ENCODE measurements around the gene CTBP1.
A peak's percentile ranks its signal among the peaks of the same experiment; 100 is the strongest.

Gene CTBP1

DNA sequence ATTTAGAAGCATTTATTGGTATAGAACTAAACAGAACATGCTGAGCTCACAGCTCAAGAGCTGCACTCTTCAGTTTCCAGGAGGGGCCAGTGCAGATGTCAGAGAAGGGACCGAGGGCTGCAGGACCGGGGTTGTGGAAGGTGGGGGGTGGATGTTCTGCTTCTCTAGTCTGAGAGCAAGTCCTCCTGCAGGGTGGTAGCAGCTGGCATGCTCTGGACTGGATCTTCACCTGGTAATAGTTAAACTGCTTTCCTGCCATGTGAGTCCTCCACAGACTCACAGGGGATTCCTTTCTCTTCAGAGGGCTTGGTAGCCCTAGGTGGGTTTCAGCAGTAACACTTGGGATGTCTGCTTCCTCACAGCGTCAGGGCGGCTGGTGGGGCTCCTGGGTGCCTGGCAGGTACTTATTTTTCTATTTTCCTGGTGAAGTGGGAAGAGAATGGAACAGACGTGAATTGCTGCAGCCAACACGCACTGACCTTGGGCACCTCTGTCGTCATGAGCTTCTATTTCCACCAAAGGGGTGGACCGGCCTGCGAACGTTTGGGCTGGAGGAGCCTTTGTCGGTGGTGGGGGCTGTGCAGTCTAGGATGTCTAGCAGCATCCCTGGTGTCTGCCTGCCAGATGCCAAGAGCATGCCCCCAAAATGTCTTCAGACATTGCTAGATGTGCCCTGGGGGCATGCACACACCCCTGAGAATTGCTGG, 43.2 kb upstream of the CTBP1 start:
- DNase-seq (ENCODE audit: low read depth in 1 of 2, low spot score in 1 of 2) = no peak
- TF ChIP-seq GABPA (IDR thresholded peaks at IDR 0.05; ENCODE audit: low read depth) (no peak), POLR2AphosphoS5 (IDR thresholded peaks at IDR 0.05; ENCODE audit: low read depth) (no peak), SPI1 (IDR thresholded peaks at IDR 0.05; ENCODE audit: borderline replicate concordance, low read depth) (no peak)
- Histone ChIP-seq H3K4me3 (replicated peaks; ENCODE audit: insufficient read depth, low read length) (peak overlapping the region; percentile 27), H3K27ac (replicated peaks) (peak overlapping the region; percentile 84), H3K27me3 (ENCODE audit: insufficient read depth, poor library complexity, severe bottlenecking) (no peaks in the 10 kb centered on the region)

DNA sequence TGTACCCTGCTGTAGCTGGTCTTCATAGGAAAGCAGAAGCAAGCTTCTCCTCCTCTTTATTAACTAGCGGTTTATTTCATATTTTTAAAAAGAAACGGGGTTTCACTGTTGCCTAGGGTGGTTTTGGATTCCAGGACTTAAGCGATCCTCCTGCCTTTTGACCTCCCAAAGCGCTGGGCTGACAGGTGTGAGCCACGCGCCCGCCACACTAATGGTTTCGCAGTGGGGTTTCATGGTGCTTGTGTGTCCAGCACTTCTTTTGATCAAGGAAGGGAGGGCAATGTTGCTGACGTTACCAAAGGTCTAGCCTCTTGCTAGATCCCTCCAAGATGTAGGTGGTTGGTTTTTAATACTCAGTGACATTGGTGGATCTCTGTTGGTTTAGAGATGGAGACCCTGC, 42.2 kb upstream of the CTBP1 start:
- Histone ChIP-seq H3K27me3 (ENCODE audit: insufficient read depth, poor library complexity, severe bottlenecking) (no peaks in the 10 kb centered on the region), H3K4me3 (replicated peaks; ENCODE audit: insufficient read depth, low read length) (peak overlapping the region; percentile 93), H3K27ac (replicated peaks) (peak overlapping the region; percentile 84)
- TF ChIP-seq SPI1 (IDR thresholded peaks at IDR 0.05; ENCODE audit: borderline replicate concordance, low read depth) = no peak
- TF ChIP-seq, protein P1, sequence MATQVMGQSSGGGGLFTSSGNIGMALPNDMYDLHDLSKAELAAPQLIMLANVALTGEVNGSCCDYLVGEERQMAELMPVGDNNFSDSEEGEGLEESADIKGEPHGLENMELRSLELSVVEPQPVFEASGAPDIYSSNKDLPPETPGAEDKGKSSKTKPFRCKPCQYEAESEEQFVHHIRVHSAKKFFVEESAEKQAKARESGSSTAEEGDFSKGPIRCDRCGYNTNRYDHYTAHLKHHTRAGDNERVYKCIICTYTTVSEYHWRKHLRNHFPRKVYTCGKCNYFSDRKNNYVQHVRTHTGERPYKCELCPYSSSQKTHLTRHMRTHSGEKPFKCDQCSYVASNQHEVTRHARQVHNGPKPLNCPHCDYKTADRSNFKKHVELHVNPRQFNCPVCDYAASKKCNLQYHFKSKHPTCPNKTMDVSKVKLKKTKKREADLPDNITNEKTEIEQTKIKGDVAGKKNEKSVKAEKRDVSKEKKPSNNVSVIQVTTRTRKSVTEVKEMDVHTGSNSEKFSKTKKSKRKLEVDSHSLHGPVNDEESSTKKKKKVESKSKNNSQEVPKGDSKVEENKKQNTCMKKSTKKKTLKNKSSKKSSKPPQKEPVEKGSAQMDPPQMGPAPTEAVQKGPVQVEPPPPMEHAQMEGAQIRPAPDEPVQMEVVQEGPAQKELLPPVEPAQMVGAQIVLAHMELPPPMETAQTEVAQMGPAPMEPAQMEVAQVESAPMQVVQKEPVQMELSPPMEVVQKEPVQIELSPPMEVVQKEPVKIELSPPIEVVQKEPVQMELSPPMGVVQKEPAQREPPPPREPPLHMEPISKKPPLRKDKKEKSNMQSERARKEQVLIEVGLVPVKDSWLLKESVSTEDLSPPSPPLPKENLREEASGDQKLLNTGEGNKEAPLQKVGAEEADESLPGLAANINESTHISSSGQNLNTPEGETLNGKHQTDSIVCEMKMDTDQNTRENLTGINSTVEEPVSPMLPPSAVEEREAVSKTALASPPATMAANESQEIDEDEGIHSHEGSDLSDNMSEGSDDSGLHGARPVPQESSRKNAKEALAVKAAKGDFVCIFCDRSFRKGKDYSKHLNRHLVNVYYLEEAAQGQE (IDR thresholded peaks at IDR 0.05; ENCODE audit: insufficient replicate concordance, low read depth) = no peak
- DNase-seq (ENCODE audit: low read depth in 1 of 2, low spot score in 1 of 2) = no peak

DNA sequence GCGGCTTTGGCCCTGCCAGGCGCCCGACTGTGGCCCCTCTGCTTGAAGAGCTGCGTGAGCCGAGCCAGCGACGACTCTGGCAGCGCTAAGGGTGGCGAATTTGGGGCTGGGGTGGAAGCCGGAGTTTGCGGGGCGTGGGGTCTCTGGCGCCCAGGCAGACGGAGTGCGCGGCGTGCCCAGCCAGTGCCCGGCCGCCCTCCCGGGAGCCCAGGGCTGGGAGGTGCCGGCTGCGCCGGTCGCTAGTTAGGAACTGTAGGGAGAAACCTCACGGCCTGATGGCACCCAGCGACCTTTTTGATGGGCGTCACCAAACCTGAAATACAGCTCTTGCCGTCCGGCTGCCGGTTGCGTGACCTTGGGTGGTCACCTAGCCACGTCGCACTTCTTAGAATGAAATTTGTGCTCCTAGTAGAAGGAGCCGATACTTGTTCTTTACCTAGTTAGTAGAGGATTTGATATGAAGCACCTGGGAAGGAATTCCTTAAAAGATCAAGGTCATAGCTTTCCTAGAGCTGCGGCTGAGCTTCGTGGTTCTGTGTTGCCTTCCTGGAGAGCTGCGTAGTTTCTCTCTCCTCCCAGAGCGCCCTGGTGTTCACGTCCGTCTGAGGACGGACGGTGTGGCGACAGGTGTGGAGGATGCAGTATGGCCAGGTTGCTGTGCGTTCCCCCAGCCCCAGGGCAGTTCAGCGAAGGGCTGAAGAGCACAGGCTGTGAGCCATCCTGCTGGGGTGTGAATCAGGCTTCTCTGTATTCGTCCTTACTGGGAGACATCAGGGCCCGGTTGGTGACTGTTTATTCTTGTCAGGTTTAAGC, 41.4 kb upstream of the CTBP1 start:
- no peak for TF ChIP-seq SPI1 (IDR thresholded peaks at IDR 0.05; ENCODE audit: borderline replicate concordance, low read depth)
- H3K27ac ChIP-seq (replicated peaks) = peak overlapping the region; percentile 84
- peak overlapping the region; percentile 93 for H3K4me3 ChIP-seq (replicated peaks; ENCODE audit: insufficient read depth, low read length)
- H3K27me3 ChIP-seq (ENCODE audit: insufficient read depth, poor library complexity, severe bottlenecking) = no peaks in the 10 kb centered on the region
- no peak for DNase-seq (ENCODE audit: low read depth in 1 of 2, low spot score in 1 of 2)

DNA sequence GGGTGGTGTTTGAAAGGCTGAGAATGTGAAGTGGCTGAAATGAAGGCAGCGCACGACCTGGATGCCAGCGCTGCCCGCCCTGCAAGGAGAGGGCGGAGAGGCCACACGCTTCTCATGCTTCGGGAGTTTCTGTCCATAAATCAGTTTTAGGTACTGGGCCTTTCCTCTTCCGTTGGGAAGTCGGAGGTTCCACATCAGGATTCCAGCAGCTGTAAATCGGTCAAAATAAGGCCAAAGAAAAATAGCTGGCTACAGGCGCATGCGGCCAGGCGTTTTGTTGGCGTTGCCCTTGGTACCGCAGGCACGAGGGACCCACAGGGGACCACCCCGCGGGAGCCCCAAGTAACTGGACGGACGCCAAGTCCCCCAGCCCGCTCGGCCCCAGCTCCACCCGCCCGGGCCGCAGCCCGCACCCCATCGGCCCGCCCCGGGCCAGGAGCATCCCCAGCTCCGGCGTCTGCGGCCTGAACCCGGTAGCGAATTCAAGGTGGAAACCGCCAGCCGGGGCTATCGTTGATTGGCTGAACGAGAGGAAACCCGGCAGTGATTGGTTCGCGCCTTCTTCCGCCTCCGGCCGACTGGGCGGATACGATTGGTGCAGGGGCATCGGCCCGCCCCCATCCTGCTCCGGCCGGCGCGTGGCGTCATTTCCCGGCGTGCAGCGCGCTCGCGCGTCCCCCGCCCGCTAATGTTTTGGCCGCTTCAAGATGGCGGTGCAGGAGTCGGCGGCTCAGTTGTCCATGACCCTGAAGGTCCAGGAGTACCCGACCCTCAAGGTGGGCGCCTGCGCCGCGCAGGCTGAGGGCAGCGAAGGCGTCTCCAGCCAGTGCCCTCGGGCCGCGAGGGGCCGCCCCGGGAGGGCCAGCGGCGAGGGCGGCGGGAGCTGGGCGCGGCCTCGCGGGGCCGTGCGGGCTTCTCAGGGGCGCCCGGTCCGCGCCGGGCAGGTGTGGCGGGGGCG, 40.6 kb upstream of the CTBP1 start, which contains the start of gene MAEA:
Gene MAEA, plus strand, starts transcription at position 685 of the 958 bp plus-strand sequence. Its CDS starts 23 bp downstream, at position 708.
- DNase-seq (ENCODE audit: low read depth in 1 of 2, low spot score in 1 of 2) = peak; percentile 95 to 98

More for the DNA sequence above, 40.6 kb upstream of the CTBP1 start, which contains the start of gene MAEA:
- peak within 1 kb of the TSS; percentile 93 for H3K4me3 ChIP-seq (replicated peaks; ENCODE audit: insufficient read depth, low read length)
- H3K27ac ChIP-seq (replicated peaks) = peak within 1 kb of the TSS; percentile 84
- H3K27me3 ChIP-seq (ENCODE audit: insufficient read depth, poor library complexity, severe bottlenecking) = no peaks in the 10 kb centered on the region
- TF ChIP-seq, protein P1 (IDR thresholded peaks at IDR 0.05; ENCODE audit: insufficient replicate concordance, low read depth) = peak; percentile 48
- peak; percentile 81 for TF ChIP-seq POLR2AphosphoS5 (IDR thresholded peaks at IDR 0.05; ENCODE audit: low read depth)
- TF ChIP-seq, protein P2, sequence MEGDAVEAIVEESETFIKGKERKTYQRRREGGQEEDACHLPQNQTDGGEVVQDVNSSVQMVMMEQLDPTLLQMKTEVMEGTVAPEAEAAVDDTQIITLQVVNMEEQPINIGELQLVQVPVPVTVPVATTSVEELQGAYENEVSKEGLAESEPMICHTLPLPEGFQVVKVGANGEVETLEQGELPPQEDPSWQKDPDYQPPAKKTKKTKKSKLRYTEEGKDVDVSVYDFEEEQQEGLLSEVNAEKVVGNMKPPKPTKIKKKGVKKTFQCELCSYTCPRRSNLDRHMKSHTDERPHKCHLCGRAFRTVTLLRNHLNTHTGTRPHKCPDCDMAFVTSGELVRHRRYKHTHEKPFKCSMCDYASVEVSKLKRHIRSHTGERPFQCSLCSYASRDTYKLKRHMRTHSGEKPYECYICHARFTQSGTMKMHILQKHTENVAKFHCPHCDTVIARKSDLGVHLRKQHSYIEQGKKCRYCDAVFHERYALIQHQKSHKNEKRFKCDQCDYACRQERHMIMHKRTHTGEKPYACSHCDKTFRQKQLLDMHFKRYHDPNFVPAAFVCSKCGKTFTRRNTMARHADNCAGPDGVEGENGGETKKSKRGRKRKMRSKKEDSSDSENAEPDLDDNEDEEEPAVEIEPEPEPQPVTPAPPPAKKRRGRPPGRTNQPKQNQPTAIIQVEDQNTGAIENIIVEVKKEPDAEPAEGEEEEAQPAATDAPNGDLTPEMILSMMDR (IDR thresholded peaks at IDR 0.05; ENCODE audit: insufficient read depth, low read length) = no peak
- TF ChIP-seq SPI1 (IDR thresholded peaks at IDR 0.05; ENCODE audit: borderline replicate concordance, low read depth) = no peak
- TF ChIP-seq GABPA (IDR thresholded peaks at IDR 0.05; ENCODE audit: low read depth) = peak; percentile 77
